Activated T-helper 17 cell treated with anti-CD3 and anti-CD28 coated beads, Interleukin-2, amount 50 U/mL, for 72 hours (primary cell): ENCODE data around the gene SPTLC3. TPM values are rescaled to one million over a fixed set of nuclear protein-coding genes. Genes with fewer than 3 reads are reported as not detected.

ENCODE experiments used
- ATAC-seq: fragments of 150-1000 bp; cut with Tn5 transposase; replicated peaks from 2 replicates; pipeline ENCODE4 v1.10.0; 2021; ENCODE audit warnings: mild to moderate bottlenecking, moderate library complexity
- H3K27ac Mint-ChIP-seq: one replicate; pipeline ENCODE4 v1.8.0; 2022; ENCODE audit warnings: mixed read lengths
- H3K27me3 Mint-ChIP-seq: one replicate; pipeline ENCODE4 v1.8.0; 2022; ENCODE audit warnings: mixed read lengths
- H3K36me3 Mint-ChIP-seq: one replicate; pipeline ENCODE4 v1.8.0; 2022; ENCODE audit warnings: low read depth, mild to moderate bottlenecking, mixed read lengths
- H3K4me1 Mint-ChIP-seq: one replicate; pipeline ENCODE4 v1.8.0; 2022; ENCODE audit warnings: mixed read lengths
- H3K4me3 Mint-ChIP-seq: one replicate; pipeline ENCODE4 v1.8.0; 2022; ENCODE audit warnings: mild to moderate bottlenecking, mixed read lengths
- H3K9me3 Mint-ChIP-seq: one replicate; pipeline ENCODE4 v1.8.0; 2022; ENCODE audit warnings: mixed read lengths
- total RNA-seq, 2 donors: library from RNA; stranded (reverse); gene quantifications; one replicate each; pipeline ENCODE4 v1.2.3, GENCODE V29; 2022

SPTLC3 gene
- total RNA-seq, 2 donors from 2014 or later: not detected

- no peak for ATAC-seq
- Mint-ChIP-seq H3K27me3 (peaks cover 3% of the 10 kb centered on the region), H3K9me3 (no peaks in the 10 kb centered on the region), H3K4me1 (peaks cover 9% of the 10 kb centered on the region), H3K27ac (no peak overlapping the region), H3K36me3 (no peaks in the 10 kb centered on the region), H3K4me3 (no peak overlapping the region)
These were observed 1.2 kb upstream of the SPTLC3 start for GRCh38 chr20:13007596-13007995.

- H3K4me1 Mint-ChIP-seq: peaks cover 9% of the 10 kb centered on the region
- H3K4me3 Mint-ChIP-seq: peak overlapping the region; percentile 66
- peak; percentile 74 for ATAC-seq
- no peaks in the 10 kb centered on the region for H3K36me3 Mint-ChIP-seq
- peaks cover 8% of the 10 kb centered on the region for H3K27me3 Mint-ChIP-seq
- H3K9me3 Mint-ChIP-seq: no peaks in the 10 kb centered on the region
- no peak overlapping the region for H3K27ac Mint-ChIP-seq
These were observed 1.1 kb downstream of the SPTLC3 start for GRCh38 chr20:13009682-13010406.

DNA sequence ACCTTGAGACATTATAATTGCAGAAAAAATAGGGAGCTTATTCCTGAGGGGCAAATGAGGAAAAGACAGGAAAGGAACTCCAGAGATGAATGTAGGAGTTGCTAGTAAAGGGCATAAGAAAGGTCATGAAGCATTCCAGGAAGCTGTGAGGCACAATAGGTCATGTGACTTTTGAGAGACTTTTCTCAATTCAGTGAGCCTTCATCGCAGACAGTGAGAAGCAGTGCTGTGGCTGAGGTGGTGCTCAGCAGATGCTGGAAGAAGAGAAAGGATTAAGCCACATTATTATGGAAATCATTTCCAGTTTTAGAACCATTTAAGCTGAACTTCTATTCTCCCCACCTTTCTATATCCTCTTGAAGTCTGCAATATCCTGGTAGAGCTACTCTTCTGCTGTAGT is 4.1 kb downstream of the SPTLC3 start:
- Mint-ChIP-seq H3K9me3 (no peaks in the 10 kb centered on the region), H3K27ac (no peak overlapping the region), H3K36me3 (no peaks in the 10 kb centered on the region), H3K27me3 (peaks cover 8% of the 10 kb centered on the region), H3K4me3 (no peak overlapping the region), H3K4me1 (peaks cover 9% of the 10 kb centered on the region)
- ATAC-seq: no peak

DNA sequence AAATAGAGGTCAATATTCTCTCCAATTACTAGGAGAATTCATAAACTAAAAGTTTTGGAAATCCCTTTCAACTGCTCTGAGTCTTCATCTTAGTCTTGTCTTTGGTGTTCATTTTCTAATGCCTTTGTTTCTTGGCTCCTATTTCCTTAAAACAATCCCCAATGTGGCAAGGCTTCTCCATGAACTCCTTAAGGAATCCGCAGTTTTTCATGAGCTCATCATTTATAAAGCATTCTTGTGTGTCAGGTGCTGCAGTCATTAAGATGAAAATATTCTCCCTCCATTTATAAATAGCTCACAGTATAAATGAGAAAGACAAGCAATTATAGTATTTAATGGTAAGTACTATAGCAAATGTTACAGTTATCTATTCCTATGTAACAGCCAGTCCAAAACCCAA is 4.6 kb downstream of the SPTLC3 start:
- no peaks in the 10 kb centered on the region for H3K9me3 Mint-ChIP-seq

DNA sequence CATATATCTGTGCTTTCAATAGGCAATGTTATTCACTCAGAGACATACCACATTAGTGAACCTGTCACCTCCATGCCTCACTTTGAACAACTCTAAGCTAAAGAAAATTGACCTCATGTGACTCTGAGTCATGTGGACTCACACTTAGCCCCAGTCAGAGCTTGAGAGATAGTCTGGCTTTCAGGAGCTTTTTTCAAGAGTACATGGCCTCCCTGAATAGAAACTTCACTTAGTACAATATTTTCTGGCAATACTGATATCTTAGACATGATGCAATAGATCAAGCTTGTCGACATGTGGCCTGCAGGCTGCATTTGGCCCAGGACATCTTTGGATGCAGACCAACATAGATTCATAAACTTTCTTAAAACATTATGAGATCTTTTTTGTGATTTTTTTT is 8.5 kb downstream of the SPTLC3 start:
- Mint-ChIP-seq H3K36me3 (no peaks in the 10 kb centered on the region), H3K4me3 (no peak overlapping the region), H3K27ac (no peak overlapping the region), H3K9me3 (peaks cover 10% of the 10 kb centered on the region), H3K27me3 (peaks cover 8% of the 10 kb centered on the region), H3K4me1 (no peaks in the 10 kb centered on the region)
- ATAC-seq: no peak

More for the DNA sequence above, 4.6 kb downstream of the SPTLC3 start:
- H3K4me3 Mint-ChIP-seq: no peak overlapping the region
- no peak for ATAC-seq
- no peak overlapping the region for H3K27ac Mint-ChIP-seq
- H3K27me3 Mint-ChIP-seq: peaks cover 8% of the 10 kb centered on the region
- H3K4me1 Mint-ChIP-seq: peaks cover 9% of the 10 kb centered on the region
- no peaks in the 10 kb centered on the region for H3K36me3 Mint-ChIP-seq

- H3K9me3 Mint-ChIP-seq: peaks cover 14% of the 10 kb centered on the region
- no peak for ATAC-seq
- H3K4me1 Mint-ChIP-seq: no peaks in the 10 kb centered on the region
- peaks cover 8% of the 10 kb centered on the region for H3K27me3 Mint-ChIP-seq
- no peak overlapping the region for H3K27ac Mint-ChIP-seq
- no peak overlapping the region for H3K4me3 Mint-ChIP-seq
- no peaks in the 10 kb centered on the region for H3K36me3 Mint-ChIP-seq
These were observed 9.2 kb downstream of the SPTLC3 start for GRCh38 chr20:13017883-13018535.

GRCh38 chr20:13021205-13021970 is 12.6 kb downstream of the SPTLC3 start:
- Mint-ChIP-seq H3K27ac (no peak overlapping the region), H3K9me3 (peaks cover 16% of the 10 kb centered on the region), H3K27me3 (no peaks in the 10 kb centered on the region), H3K36me3 (no peaks in the 10 kb centered on the region), H3K4me3 (no peak overlapping the region), H3K4me1 (no peaks in the 10 kb centered on the region)
- no peak for ATAC-seq

- no peak overlapping the region for H3K27ac Mint-ChIP-seq
- no peak for ATAC-seq
These were observed 13.8 kb downstream of the SPTLC3 start for GRCh38 chr20:13022401-13023155.

GRCh38 chr20:13024596-13024995 is 15.8 kb downstream of the SPTLC3 start:
- Mint-ChIP-seq H3K36me3 (no peaks in the 10 kb centered on the region), H3K4me1 (no peaks in the 10 kb centered on the region), H3K4me3 (no peak overlapping the region), H3K27me3 (no peaks in the 10 kb centered on the region), H3K27ac (no peak overlapping the region), H3K9me3 (peaks cover 16% of the 10 kb centered on the region)
- ATAC-seq: no peak

More at GRCh38 chr20:13022401-13023155, 13.8 kb downstream of the SPTLC3 start:
- H3K4me3 Mint-ChIP-seq: no peak overlapping the region
- H3K9me3 Mint-ChIP-seq: peaks cover 16% of the 10 kb centered on the region
- no peaks in the 10 kb centered on the region for H3K27me3 Mint-ChIP-seq
- no peaks in the 10 kb centered on the region for H3K36me3 Mint-ChIP-seq
- H3K4me1 Mint-ChIP-seq: no peaks in the 10 kb centered on the region

GRCh38 chr20:13025181-13025580 is 16.4 kb downstream of the SPTLC3 start:
- no peaks in the 10 kb centered on the region for H3K36me3 Mint-ChIP-seq
- H3K27me3 Mint-ChIP-seq: no peaks in the 10 kb centered on the region
- no peak overlapping the region for H3K4me3 Mint-ChIP-seq
- H3K9me3 Mint-ChIP-seq: peaks cover 16% of the 10 kb centered on the region
- no peak for ATAC-seq
- H3K27ac Mint-ChIP-seq: no peak overlapping the region
- no peaks in the 10 kb centered on the region for H3K4me1 Mint-ChIP-seq

- Mint-ChIP-seq H3K36me3 (no peaks in the 10 kb centered on the region), H3K27me3 (no peaks in the 10 kb centered on the region), H3K27ac (no peak overlapping the region), H3K4me1 (no peaks in the 10 kb centered on the region), H3K9me3 (peaks cover 3% of the 10 kb centered on the region), H3K4me3 (no peak overlapping the region)
- no peak for ATAC-seq
These were observed 19.2 kb downstream of the SPTLC3 start for GRCh38 chr20:13028001-13028400.

DNA sequence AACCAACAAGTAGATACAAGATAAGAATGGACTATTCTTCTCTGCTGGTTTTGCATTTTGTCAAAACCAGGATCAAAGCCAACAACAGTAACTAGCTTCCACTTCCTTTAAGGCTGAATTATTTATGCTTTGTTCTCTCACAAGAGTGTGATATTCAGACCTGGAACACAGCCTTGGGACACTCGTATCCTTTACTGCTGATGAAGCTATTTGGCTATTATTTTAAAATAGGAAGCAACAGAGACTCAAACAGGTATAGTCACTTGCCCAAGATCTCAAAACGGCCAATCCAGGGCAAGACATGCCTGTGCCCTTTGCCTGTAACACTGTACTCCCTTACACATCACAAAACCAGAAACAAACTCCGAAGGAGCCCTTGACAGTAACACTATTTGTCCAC is 19.9 kb downstream of the SPTLC3 start:
- H3K27ac Mint-ChIP-seq: no peak overlapping the region
- peaks cover 1% of the 10 kb centered on the region for H3K27me3 Mint-ChIP-seq
- H3K36me3 Mint-ChIP-seq: no peaks in the 10 kb centered on the region
- no peaks in the 10 kb centered on the region for H3K9me3 Mint-ChIP-seq
- ATAC-seq: no peak
- no peaks in the 10 kb centered on the region for H3K4me1 Mint-ChIP-seq
- no peak overlapping the region for H3K4me3 Mint-ChIP-seq

- H3K4me3 Mint-ChIP-seq: no peak overlapping the region
- no peaks in the 10 kb centered on the region for H3K36me3 Mint-ChIP-seq
- H3K4me1 Mint-ChIP-seq: no peaks in the 10 kb centered on the region
- H3K27ac Mint-ChIP-seq: no peak overlapping the region
- H3K9me3 Mint-ChIP-seq: no peaks in the 10 kb centered on the region
- peaks cover 3% of the 10 kb centered on the region for H3K27me3 Mint-ChIP-seq
- ATAC-seq: peak; percentile 56
These were observed 21.1 kb downstream of the SPTLC3 start for GRCh38 chr20:13029687-13030375.

- H3K27me3 Mint-ChIP-seq: peaks cover 3% of the 10 kb centered on the region
- no peaks in the 10 kb centered on the region for H3K4me1 Mint-ChIP-seq
- ATAC-seq: no peak
- H3K4me3 Mint-ChIP-seq: no peak overlapping the region
- no peaks in the 10 kb centered on the region for H3K36me3 Mint-ChIP-seq
- no peak overlapping the region for H3K27ac Mint-ChIP-seq
- H3K9me3 Mint-ChIP-seq: no peaks in the 10 kb centered on the region
These were observed 23.0 kb downstream of the SPTLC3 start for GRCh38 chr20:13031751-13032150.
